Spleen (tissue), 11 donors: ENCODE results near the gene MYCBP. TPM values are rescaled to one million over a fixed set of nuclear protein-coding genes. Genes with fewer than 3 reads are reported as not detected.

Experiments used
- DNase-seq: peaks from one replicate; pipeline ENCODE4 v3.0.0-alpha.2; 2020
- H3K27ac ChIP-seq, 8 donors: fragments of 200-600 bp; sonication (generic) in 7 of 8; 1 replicate in 4 of 8; 2 replicates in 4 of 8; pipeline versions ENCODE4 v1.5.0 to v1.8.0; 2016 to 2021; ENCODE audit warnings: inconsistent platforms in 4 of 8, mild to moderate bottlenecking in 4 of 8, moderate library complexity in 1 of 8
- H3K27me3 ChIP-seq, 7 donors: fragments of 200-600 bp; sonication (generic) in 6 of 7; replicated peaks in 1 of 7; 1 replicate in 4 of 7; 2 replicates in 3 of 7; pipeline versions ENCODE4 v1.5.0 to v1.8.0; 2016 to 2021; ENCODE audit warnings: inconsistent platforms in 3 of 7, mild to moderate bottlenecking in 1 of 7
- H3K36me3 ChIP-seq, 6 donors: fragments of 200-600 bp; sonication (generic) in 5 of 6; 1 replicate in 4 of 6; 2 replicates in 2 of 6; pipeline versions ENCODE4 v1.5.0 to v1.8.0; 2016 to 2021; ENCODE audit warnings: inconsistent platforms in 2 of 6
- H3K4me1 ChIP-seq, 6 donors: fragments of 200-600 bp; sonication (generic) in 5 of 6; 1 replicate in 3 of 6; 2 replicates in 3 of 6; pipeline versions ENCODE4 v1.5.0 to v1.8.0; 2016 to 2021; ENCODE audit warnings: inconsistent platforms in 3 of 6
- H3K4me3 ChIP-seq, 8 donors: fragments of 200-600 bp; sonication (generic) in 7 of 8; 1 replicate in 4 of 8; 2 replicates in 4 of 8; pipeline versions ENCODE4 v1.5.0 to v1.8.0; 2016 to 2021; ENCODE audit warnings: inconsistent platforms in 4 of 8, mild to moderate bottlenecking in 4 of 8, moderate library complexity in 2 of 8
- H3K9me3 ChIP-seq, 8 donors: fragments of 200-600 bp; sonication (generic) in 7 of 8; 1 replicate in 4 of 8; 2 replicates in 4 of 8; pipeline versions ENCODE4 v1.5.0 to v1.8.0; 2016 to 2021; ENCODE audit warnings: inconsistent platforms in 4 of 8
- POLR2A ChIP-seq, 3 donors: fragments of 450-650 bp; IDR thresholded peaks; one replicate each; pipeline ENCODE4 v1.5.1; 2017; ENCODE audit warnings: antibody characterized with exemption in 3 of 3, mild to moderate bottlenecking in 1 of 3
- POLR2AphosphoS5 ChIP-seq, 3 donors: sonication (generic); formaldehyde crosslinking; IDR thresholded peaks; one replicate each; pipeline ENCODE4 v1.5.1; 2017; ENCODE audit warnings: antibody characterized with exemption in 3 of 3
- WGBS, 5 donors: extraction: QIAGEN DNeasy Blood & Tissue Kit in 3 of 5; methylation state at CpG; one replicate each; pipeline versions ENCODE4 v1.1.5 to v1.1.7; 2013 to 2018; 5-methylcytosine and 5-hydroxymethylcytosine counted together
- intact Hi-C: fragments of 100-400 bp; cut with DNase I; formaldehyde crosslinking; loops from one replicate; pipeline ENCODE4 v1.15.0; 2023; ENCODE audit warnings: low total_unique reads
- polyA plus RNA-seq, 3 donors: library from polyadenylated mRNA; stranded (reverse); fragments of 200-250 nt; gene quantifications; one replicate each; pipeline ENCODE4 v1.2.1, GENCODE V29; 2013
- total RNA-seq, 7 donors: library from RNA; depleted of rRNA in 3 of 7; stranded (reverse); fragments of >200 nt in 3 of 7; fragmentation: NEBNext Ultra II Directional in 4 of 7; extraction: Animal tissue kit (Norgen Biotek cat#: 25700) in 4 of 7; gene quantifications; one replicate each; pipeline versions ENCODE4 v1.1.0 to v1.2.1, GENCODE V29; 2016 to 2021
- TF ChIP-seq, protein P1 (sequence below), 11 experiments: fragments of 200-600 bp in 7 of 11; fragments of 450-650 bp in 4 of 11; sonication (generic) in 4 of 11; IDR thresholded peaks in 8 of 11; conservative IDR thresholded peaks in 3 of 11; 1 replicate in 7 of 11; 2 replicates in 4 of 11; pipeline versions ENCODE4 v1.4.0 to v1.8.0; 2016 to 2021; ENCODE audit warnings: antibody characterized with exemption in 11 of 11, inconsistent platforms in 4 of 11, mild to moderate bottlenecking in 1 of 11
- donor health status: healthy with polysubstance abuse.
- donor health status: DM: no; HTN: no; CAD: no; lungs with moderate emphysema.
- donor health status: DM: no; HTN: no; CAD: no.
- donor health status: Bipolar disorder and iron deficiency.
- donor health status: healthy.
- donor health status: DM: no; HTN: no; CAD: no.
- donor health status: DM: yes; HTN: yes; CAD: no.

Gene MYCBP
- total and polyA plus RNA-seq, 10 donors: 8.1 to 20.9 (median 12.8) TPM

DNA sequence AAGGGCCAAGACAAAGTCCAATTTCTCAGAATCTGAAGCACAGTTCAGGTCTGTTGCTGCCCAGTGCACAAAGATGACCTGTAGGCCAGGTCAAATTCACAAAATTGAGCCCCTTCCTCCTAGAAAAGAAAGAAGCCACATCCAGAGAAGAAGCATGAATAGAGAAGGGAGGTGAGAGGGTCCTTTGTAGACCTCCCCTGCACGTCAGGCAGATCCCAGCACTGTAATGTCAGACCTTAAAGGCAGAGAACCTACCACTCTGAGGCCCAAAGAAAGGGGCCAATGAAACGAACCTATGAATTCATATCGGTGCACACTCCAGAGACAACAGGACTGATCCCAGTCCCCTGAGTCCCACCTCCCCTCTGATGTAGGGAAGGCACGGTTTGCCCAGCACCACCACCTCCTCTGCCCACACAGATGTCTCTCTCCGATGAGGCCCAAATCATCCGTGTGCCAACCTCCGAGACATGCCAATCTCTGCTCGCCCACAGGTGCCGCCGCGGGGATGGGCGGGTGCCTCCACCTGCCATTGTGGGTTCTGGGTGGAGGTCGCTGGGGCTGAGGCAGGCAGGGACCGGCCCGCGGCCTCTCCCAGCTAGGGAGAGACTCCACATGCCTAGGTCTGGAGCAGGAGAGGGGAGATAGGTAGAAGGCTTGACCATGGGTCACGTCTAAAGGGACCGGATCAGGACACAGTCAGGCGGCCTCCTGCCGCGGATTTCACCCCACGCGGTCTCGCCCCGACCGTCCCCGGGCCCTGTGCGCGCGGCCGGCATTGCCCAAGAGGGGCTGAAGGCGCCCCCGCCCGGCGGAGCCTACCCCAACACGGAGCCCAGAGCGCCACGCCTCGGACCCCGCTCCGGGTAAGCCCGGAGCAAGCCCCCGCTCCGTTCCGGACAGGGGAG, 55.6 kb downstream of the MYCBP start:
- intact Hi-C loops: loop anchor here (10.0 kb wide), 2 partner anchors 213 to 793 kb away; no protein-coding TSS in a partner anchor
- peaks cover 4 to 95% (median 47%) of the 10 kb centered on the region in 7 donors for H3K27me3 ChIP-seq
- H3K36me3 ChIP-seq: no peaks in the 10 kb centered on the region
- no peak for TF ChIP-seq POLR2AphosphoS5 (IDR thresholded peaks at IDR 0.05)
- TF ChIP-seq, protein P1, sequence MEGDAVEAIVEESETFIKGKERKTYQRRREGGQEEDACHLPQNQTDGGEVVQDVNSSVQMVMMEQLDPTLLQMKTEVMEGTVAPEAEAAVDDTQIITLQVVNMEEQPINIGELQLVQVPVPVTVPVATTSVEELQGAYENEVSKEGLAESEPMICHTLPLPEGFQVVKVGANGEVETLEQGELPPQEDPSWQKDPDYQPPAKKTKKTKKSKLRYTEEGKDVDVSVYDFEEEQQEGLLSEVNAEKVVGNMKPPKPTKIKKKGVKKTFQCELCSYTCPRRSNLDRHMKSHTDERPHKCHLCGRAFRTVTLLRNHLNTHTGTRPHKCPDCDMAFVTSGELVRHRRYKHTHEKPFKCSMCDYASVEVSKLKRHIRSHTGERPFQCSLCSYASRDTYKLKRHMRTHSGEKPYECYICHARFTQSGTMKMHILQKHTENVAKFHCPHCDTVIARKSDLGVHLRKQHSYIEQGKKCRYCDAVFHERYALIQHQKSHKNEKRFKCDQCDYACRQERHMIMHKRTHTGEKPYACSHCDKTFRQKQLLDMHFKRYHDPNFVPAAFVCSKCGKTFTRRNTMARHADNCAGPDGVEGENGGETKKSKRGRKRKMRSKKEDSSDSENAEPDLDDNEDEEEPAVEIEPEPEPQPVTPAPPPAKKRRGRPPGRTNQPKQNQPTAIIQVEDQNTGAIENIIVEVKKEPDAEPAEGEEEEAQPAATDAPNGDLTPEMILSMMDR (IDR thresholded peaks at IDR 0.05 in 8 of 11, conservative IDR thresholded peaks at IDR 0.05 in 3 of 11): no peak
- no peak for TF ChIP-seq POLR2A (IDR thresholded peaks at IDR 0.05)
- WGBS, 5 donors: 39 to 85% (median 43%) methylated on average over 13 to 45 of the region's 45 CpGs
- H3K4me1 ChIP-seq: peaks cover 13 to 40% (median 26%) of the 10 kb centered on the region in 6 donors
- no peak overlapping the region for H3K27ac ChIP-seq
- peak overlapping the region; percentile 16 to 63 (median 29) for H3K4me3 ChIP-seq
- no peak for DNase-seq
- peaks cover 0 to 8% (median 0%) of the 10 kb centered on the region in 8 donors for H3K9me3 ChIP-seq

DNA sequence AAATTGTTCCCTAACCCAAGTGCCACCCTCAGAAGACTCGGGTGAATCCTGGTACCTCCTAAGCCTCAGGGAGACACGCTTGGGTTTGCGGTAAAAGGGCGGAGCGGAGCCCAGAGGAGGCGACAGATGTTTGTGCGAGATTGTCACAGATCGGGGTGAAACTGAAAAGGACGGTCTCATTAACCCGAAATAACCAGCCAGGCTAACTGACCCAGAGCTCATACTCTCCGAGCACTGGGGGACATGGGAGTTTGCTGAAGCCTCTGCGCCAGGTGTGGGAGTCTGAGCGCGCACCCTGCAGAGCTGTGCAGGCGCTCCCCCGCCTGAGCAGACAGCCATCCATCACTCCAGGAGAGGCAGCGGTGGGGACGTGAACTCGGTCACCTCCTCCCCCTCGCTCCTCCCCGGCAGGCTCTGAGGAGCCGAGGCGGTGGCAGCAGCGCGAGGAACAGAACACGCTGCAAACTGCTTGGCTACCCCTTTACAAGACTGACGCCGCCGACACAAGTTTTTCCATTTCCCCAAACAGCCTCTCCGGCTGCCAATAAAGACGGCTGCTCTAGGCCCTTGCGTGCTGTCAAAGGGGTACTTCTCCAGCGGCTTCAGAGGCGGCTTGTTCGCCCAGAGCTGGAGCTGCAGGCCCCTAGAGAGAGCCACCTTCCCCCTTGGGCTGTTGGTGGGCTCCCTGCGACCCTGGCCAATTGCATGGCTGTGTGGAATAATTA, 57.1 kb downstream of the MYCBP start:
- 14 to 25% (median 21%) methylated on average over 25 to 36 of the region's 36 CpGs for WGBS, 5 donors
- intact Hi-C loops: loop anchor here (10.0 kb wide), 2 partner anchors 211 to 791 kb away; no protein-coding TSS in a partner anchor
- Histone ChIP-seq H3K27me3 (peaks cover 4 to 96% (median 47%) of the 10 kb centered on the region in 7 donors), H3K9me3 (peaks cover 0 to 8% (median 0%) of the 10 kb centered on the region in 8 donors), H3K27ac (no peak overlapping the region), H3K36me3 (no peaks in the 10 kb centered on the region), H3K4me1 (peaks cover 13 to 40% (median 26%) of the 10 kb centered on the region in 6 donors), H3K4me3 (peak overlapping the region in 1 of 8 donors; percentile 13)
- TF ChIP-seq, protein P1 (IDR thresholded peaks at IDR 0.05 in 8 of 11, conservative IDR thresholded peaks at IDR 0.05 in 3 of 11): no peak
- TF ChIP-seq POLR2AphosphoS5 (IDR thresholded peaks at IDR 0.05): peak in 2 of 3 donors; percentile 55 to 73
- DNase-seq: no peak

DNA sequence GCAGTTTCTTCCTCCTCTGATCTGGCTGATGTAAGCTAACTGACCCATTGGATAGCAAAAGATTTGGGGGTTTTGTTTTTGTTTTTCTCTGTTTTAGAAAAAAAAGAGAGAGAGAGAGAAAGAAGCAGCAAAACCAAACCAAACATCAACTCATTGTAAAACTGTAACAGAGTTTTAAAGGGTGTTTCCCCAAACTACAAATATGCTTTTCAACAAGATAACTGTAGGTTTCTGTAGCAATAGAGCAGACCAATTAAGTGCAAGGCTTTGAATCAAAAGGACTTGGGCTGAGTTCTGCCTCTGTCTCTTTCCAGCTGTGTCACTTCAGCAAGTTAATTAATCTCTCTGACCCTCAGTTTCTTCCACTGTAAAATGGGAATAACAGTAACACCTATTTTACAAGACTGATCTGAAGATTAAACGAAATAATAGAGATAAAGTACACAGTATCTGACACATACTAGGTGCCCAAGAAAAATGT, 58.1 kb downstream of the MYCBP start:
- peaks cover 4 to 97% (median 47%) of the 10 kb centered on the region in 7 donors for H3K27me3 ChIP-seq

More for the DNA sequence above, 58.1 kb downstream of the MYCBP start:
- no peaks in the 10 kb centered on the region for H3K36me3 ChIP-seq
- H3K4me1 ChIP-seq: peaks cover 13 to 40% (median 26%) of the 10 kb centered on the region in 6 donors
- peaks cover 0 to 8% (median 0%) of the 10 kb centered on the region in 8 donors for H3K9me3 ChIP-seq
- WGBS, 5 donors: 71 to 78% (median 76%) methylated on average over 1 of the region's 1 CpG
- no peak overlapping the region for H3K4me3 ChIP-seq
- TF ChIP-seq, protein P1 (IDR thresholded peaks at IDR 0.05 in 8 of 11, conservative IDR thresholded peaks at IDR 0.05 in 3 of 11): no peak
- TF ChIP-seq POLR2A (IDR thresholded peaks at IDR 0.05) (no peak), POLR2AphosphoS5 (IDR thresholded peaks at IDR 0.05) (no peak)
- H3K27ac ChIP-seq: no peak overlapping the region
- intact Hi-C loops: loop anchor here (10.0 kb wide), 2 partner anchors 210 to 790 kb away; no protein-coding TSS in a partner anchor
- DNase-seq: no peak
